Heart left ventricle (tissue), 16 donors: ENCODE results near the gene TTLL12. TPM values are rescaled to one million over a fixed set of nuclear protein-coding genes. Genes with fewer than 3 reads are reported as not detected.

ENCODE experiments used
- ATAC-seq, 4 donors: fragments of 200-7000 bp; cut with Tn5 transposase; one replicate each; pipeline ENCODE4 v1.9.1; 2020 to 2022; ENCODE audit warnings: moderate library complexity in 4 of 4, mild to moderate bottlenecking in 3 of 4, moderate number of reproducible peaks in 1 of 4
- DNase-seq, 5 donors: peaks; one replicate each; pipeline ENCODE4 v3.0.0-alpha.2; 2020
- H3K27ac ChIP-seq, 12 donors: fragments of 200-600 bp; sonication (generic) in 4 of 12; one replicate each; pipeline versions ENCODE4 v1.5.0 to v1.8.0; 2016 to 2022; ENCODE audit warnings: mild to moderate bottlenecking in 2 of 12
- H3K27me3 ChIP-seq, 9 donors: fragments of 200-600 bp; sonication (generic) in 2 of 9; one replicate each; pipeline versions ENCODE4 v1.5.1 to v1.8.0; 2016 to 2022; ENCODE audit warnings: mild to moderate bottlenecking in 3 of 9
- H3K36me3 ChIP-seq, 9 donors: fragments of 200-600 bp; sonication (generic) in 2 of 9; one replicate each; pipeline versions ENCODE4 v1.5.0 to v1.8.0; 2018 to 2022; ENCODE audit warnings: mild to moderate bottlenecking in 2 of 9
- H3K4me1 ChIP-seq, 12 donors: fragments of 200-600 bp; sonication (generic) in 4 of 12; one replicate each; pipeline versions ENCODE4 v1.5.0 to v1.8.0; 2016 to 2022; ENCODE audit warnings: mild to moderate bottlenecking in 3 of 12
- H3K4me3 ChIP-seq, 12 donors: fragments of 200-600 bp; sonication (generic) in 4 of 12; one replicate each; pipeline versions ENCODE4 v1.5.0 to v1.8.0; 2017 to 2022; ENCODE audit warnings: mild to moderate bottlenecking in 9 of 12, moderate library complexity in 4 of 12
- H3K9me3 ChIP-seq, 12 donors: fragments of 200-600 bp; sonication (generic) in 4 of 12; one replicate each; pipeline versions ENCODE4 v1.5.0 to v1.8.0; 2016 to 2022; ENCODE audit warnings: mild to moderate bottlenecking in 1 of 12
- POLR2A ChIP-seq, 2 donors: fragments of 450-650 bp; IDR thresholded peaks; one replicate each; pipeline ENCODE4 v1.6.1; 2017; ENCODE audit warnings: antibody characterized with exemption in 2 of 2, mild to moderate bottlenecking in 2 of 2, moderate library complexity in 2 of 2
- WGBS, 4 donors: extraction: QIAGEN DNeasy Blood & Tissue Kit in 2 of 4; methylation state at CpG; one replicate each; pipeline versions ENCODE4 v1.1.5 to v1.1.7; 2013 to 2018; 5-methylcytosine and 5-hydroxymethylcytosine counted together
- intact Hi-C, 10 donors: fragments of 100-400 bp; cut with DNase I; formaldehyde crosslinking; loops; one replicate each; pipeline versions ENCODE4 v1.11.1 to v1.14.2; 2022
- polyA plus RNA-seq, 2 donors: library from polyadenylated mRNA; stranded (reverse); fragments of 200-250 nt; gene quantifications; one replicate each; pipeline ENCODE4 v1.2.3, GENCODE V29; 2013
- total RNA-seq, 9 donors: library from RNA; depleted of rRNA in 2 of 9; stranded (reverse); fragments of >200 nt in 2 of 9; fragmentation: NEBNext Ultra II Directional in 3 of 9; extraction: Animal tissue kit (Norgen Biotek cat#: 25700) in 3 of 9; gene quantifications; one replicate each; pipeline versions ENCODE4 v1.1.0 to v1.2.4, GENCODE V29; 2016 to 2023
- TF ChIP-seq, protein P1 (sequence below), 12 donors: fragments of 200-600 bp; sonication (generic) in 4 of 12; IDR thresholded peaks; one replicate each; pipeline versions ENCODE4 v1.5.0 to v1.8.0; 2018 to 2022; ENCODE audit warnings: antibody characterized with exemption in 12 of 12, mild to moderate bottlenecking in 5 of 12
- donor health status: ischemic (EF 13 %, LVEDD 7.1; RV severe dilation, severe dysfunction).
- donor health status: healthy with polysubstance abuse.
- donor health status: DM: no; HTN: yes; CAD: no.
- donor health status: DM: no; HTN: no; CAD: no.
- donor health status: ischemic (EF 25% LVEDD 6.9; RV normal size, moderate dysfunction).
- donor health status: ischemic (EF 25% LVEDD 5.7; RV mildly dilated, moderate dysfunction).
- donor health status: healthy.
- donor health status: DM: yes; HTN: yes; CAD: no.
- donor health status: ischemic (EF 35%, LVEDD 5.7; RV mildly dilated, moderate dysfunction).
- donor health status: nonischemic (EF 11% LVEDD 7.7; RV severe dilation, severe dysfunction).
- donor health status: DM: yes; HTN: yes; CAD: no.
- donor health status: PGD.
- donor health status: ischemic (EF 29% LVEDD 5.4; RV normal size, mild dysfunction).
- donor health status: nonischemic (EF 23%, LVEDD 6.1; RV moderate dilation, normal function).

TTLL12 gene
- total and polyA plus RNA-seq, 11 donors: 8.0 to 29.0 (median 11.9) TPM

GRCh38 chr22:43205748-43206508 lies 19.0 kb upstream of the TTLL12 start:
- H3K4me1 ChIP-seq: peaks cover 0 to 4% (median 0%) of the 10 kb centered on the region in 12 donors
- 63 to 81% (median 73%) methylated on average over 5 of the region's 5 CpGs for WGBS, 4 donors
- no peak for ATAC-seq
- DNase-seq: peak in 2 of 5 donors; percentile 13 to 17
- H3K4me3 ChIP-seq: no peak overlapping the region
- TF ChIP-seq, protein P1, sequence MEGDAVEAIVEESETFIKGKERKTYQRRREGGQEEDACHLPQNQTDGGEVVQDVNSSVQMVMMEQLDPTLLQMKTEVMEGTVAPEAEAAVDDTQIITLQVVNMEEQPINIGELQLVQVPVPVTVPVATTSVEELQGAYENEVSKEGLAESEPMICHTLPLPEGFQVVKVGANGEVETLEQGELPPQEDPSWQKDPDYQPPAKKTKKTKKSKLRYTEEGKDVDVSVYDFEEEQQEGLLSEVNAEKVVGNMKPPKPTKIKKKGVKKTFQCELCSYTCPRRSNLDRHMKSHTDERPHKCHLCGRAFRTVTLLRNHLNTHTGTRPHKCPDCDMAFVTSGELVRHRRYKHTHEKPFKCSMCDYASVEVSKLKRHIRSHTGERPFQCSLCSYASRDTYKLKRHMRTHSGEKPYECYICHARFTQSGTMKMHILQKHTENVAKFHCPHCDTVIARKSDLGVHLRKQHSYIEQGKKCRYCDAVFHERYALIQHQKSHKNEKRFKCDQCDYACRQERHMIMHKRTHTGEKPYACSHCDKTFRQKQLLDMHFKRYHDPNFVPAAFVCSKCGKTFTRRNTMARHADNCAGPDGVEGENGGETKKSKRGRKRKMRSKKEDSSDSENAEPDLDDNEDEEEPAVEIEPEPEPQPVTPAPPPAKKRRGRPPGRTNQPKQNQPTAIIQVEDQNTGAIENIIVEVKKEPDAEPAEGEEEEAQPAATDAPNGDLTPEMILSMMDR (IDR thresholded peaks at IDR 0.05): no peak
- no peaks in the 10 kb centered on the region for H3K9me3 ChIP-seq
- no peaks in the 10 kb centered on the region for H3K27me3 ChIP-seq
- H3K36me3 ChIP-seq: no peaks in the 10 kb centered on the region
- intact Hi-C loops: no loop called here
- H3K27ac ChIP-seq: no peak overlapping the region

DNA sequence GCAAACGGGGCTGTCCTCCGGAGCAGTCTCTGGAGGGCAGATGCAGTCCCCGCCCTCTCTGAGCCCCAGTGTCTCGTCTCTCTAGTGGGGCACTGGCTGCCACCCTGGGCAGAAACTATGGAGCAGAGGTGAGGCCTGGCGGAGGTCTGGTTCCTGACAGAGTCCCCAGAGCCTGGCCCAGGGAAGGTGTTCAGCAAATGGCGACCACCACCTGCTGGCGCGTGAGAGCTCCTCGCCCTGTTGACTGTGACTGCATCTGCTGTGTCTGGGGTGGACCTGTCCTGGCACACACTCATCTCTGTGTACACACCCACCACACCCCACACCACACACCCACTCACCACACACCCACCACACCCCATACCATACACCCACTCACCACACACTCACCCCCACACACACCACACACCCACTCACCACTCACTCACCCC lies 18.3 kb upstream of the TTLL12 start:
- peak in 2 of 5 donors; percentile 6 to 20 for DNase-seq
- Histone ChIP-seq H3K27ac (no peak overlapping the region), H3K4me3 (no peak overlapping the region), H3K36me3 (no peaks in the 10 kb centered on the region), H3K27me3 (no peaks in the 10 kb centered on the region), H3K4me1 (peaks cover 0 to 4% (median 0%) of the 10 kb centered on the region in 12 donors), H3K9me3 (no peaks in the 10 kb centered on the region)
- intact Hi-C loops: no loop called here
- WGBS, 4 donors: 90 to 96% (median 91%) methylated on average over 5 to 9 of the region's 9 CpGs
- no peak for TF ChIP-seq POLR2A (IDR thresholded peaks at IDR 0.05)
- TF ChIP-seq, protein P1 (IDR thresholded peaks at IDR 0.05): no peak
- ATAC-seq: no peak

DNA sequence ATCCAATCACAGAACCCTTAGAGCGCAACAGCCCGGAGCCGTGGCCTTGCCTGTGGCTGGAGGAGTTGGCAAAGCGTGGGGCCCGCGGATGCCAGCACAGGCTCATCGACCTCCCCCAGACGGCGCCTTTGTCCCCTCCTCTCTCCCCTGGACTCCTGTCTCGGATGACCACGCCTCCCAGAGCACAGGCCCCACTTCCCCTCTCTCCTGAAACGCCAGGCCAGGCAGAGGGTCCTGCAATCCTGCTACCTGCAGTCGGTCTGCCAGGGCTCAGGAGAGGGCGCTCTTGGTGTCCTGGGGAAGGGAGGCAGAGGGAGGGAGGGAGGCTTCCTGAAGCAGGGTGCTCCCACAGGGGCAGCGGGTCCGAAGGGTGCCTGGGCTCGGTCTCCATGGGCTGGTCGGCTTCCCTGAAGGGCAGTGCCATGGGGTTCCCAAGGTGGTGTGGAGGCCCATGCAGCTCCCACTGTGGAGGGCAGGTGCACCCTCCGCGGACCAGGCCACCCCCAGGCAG lies 16.6 kb upstream of the TTLL12 start:
- no peak for TF ChIP-seq POLR2A (IDR thresholded peaks at IDR 0.05)
- TF ChIP-seq, protein P1 (IDR thresholded peaks at IDR 0.05): no peak
- H3K27ac ChIP-seq: no peak overlapping the region
- peak in 2 of 5 donors; percentile 10 to 47 for DNase-seq
- H3K4me1 ChIP-seq: peaks cover 0 to 4% (median 0%) of the 10 kb centered on the region in 12 donors
- no peak overlapping the region for H3K4me3 ChIP-seq
- no peaks in the 10 kb centered on the region for H3K36me3 ChIP-seq
- 67 to 77% (median 70%) methylated on average over 15 to 20 of the region's 20 CpGs for WGBS, 4 donors
- ATAC-seq: no peak
- no peaks in the 10 kb centered on the region for H3K9me3 ChIP-seq
- no peaks in the 10 kb centered on the region for H3K27me3 ChIP-seq
- intact Hi-C loops: no loop called here

DNA sequence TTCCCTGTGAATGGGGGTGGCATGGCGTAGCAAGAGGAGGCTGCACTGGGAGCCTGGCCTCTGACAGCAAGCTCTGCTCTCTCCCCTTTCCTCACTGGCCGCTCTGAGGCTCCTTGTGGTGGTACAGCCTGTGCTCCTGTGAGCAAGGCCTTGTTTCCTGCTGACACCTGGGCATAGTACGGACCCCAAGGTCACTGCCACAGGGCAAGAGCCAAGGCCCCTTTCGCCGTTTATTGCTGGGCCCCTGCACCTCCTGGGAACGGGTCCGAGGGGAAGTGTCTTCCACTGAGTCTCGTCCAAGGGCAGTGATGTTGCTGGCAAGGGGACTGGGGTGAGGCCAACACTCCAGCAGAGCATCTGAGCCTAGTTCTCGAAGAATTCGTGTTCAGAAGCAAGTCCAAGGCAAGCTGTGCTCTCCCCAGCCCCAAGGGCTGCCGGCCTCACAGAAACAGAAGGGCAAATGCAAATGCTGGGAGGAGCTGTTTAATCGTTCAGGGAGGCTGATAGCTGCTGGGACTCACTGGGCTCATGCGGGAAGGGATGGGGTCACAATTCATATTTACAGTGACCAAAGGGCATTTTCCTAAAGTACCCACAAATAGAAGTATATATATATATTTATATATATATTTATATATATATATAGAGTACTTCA lies 15.9 kb upstream of the TTLL12 start:
- TF ChIP-seq, protein P1 (IDR thresholded peaks at IDR 0.05): no peak
- TF ChIP-seq POLR2A (IDR thresholded peaks at IDR 0.05): no peak
- DNase-seq (peak in 2 of 5 donors; percentile 21 to 33), ATAC-seq (no peak)
- 81 to 83% (median 82%) methylated on average over 13 of the region's 13 CpGs for WGBS, 4 donors
- Histone ChIP-seq H3K36me3 (no peaks in the 10 kb centered on the region), H3K9me3 (no peaks in the 10 kb centered on the region), H3K27me3 (peaks cover 0 to 3% (median 0%) of the 10 kb centered on the region in 9 donors), H3K4me3 (no peak overlapping the region), H3K4me1 (peaks cover 0 to 4% (median 0%) of the 10 kb centered on the region in 12 donors), H3K27ac (no peak overlapping the region)
- intact Hi-C loops: no loop called here
